ENCODE data around the gene P2RY6. TPM values are rescaled to one million over a fixed set of nuclear protein-coding genes. Genes with fewer than 3 reads are reported as not detected.

The P2RY6 gene
- total RNA-seq, 1 experiment from 2014 or later = not detected

- DNase-seq (ENCODE audit: low read depth, low spot score) = peak; percentile 48
- in situ Hi-C loops (cut with HindIII; ENCODE audit: low pct_unique_long_range_greater_than_20kb, low sequenced_read_pairs) = no loop called here
Measured at GRCh38 chr11:73249853-73250783, 22.0 kb upstream of the P2RY6 start.

GRCh38 chr11:73252577-73253191 lies 19.5 kb upstream of the P2RY6 start:
- DNase-seq (ENCODE audit: low read depth, low spot score) = peak; percentile 42
- in situ Hi-C loops (cut with HindIII; ENCODE audit: low pct_unique_long_range_greater_than_20kb, low sequenced_read_pairs) = no loop called here

GRCh38 chr11:73257342-73258103 lies 14.6 kb upstream of the P2RY6 start:
- in situ Hi-C loops (cut with HindIII; ENCODE audit: low pct_unique_long_range_greater_than_20kb, low sequenced_read_pairs) = no loop called here
- DNase-seq (ENCODE audit: low read depth, low spot score) = no peak

- DNase-seq (ENCODE audit: low read depth, low spot score) = no peak
- in situ Hi-C loops (cut with HindIII; ENCODE audit: low pct_unique_long_range_greater_than_20kb, low sequenced_read_pairs) = no loop called here
Measured at GRCh38 chr11:73258104-73259035, 13.8 kb upstream of the P2RY6 start.

GRCh38 chr11:73259406-73260126 lies 12.6 kb upstream of the P2RY6 start:
- no peak for DNase-seq (ENCODE audit: low read depth, low spot score)
- in situ Hi-C loops (cut with HindIII; ENCODE audit: low pct_unique_long_range_greater_than_20kb, low sequenced_read_pairs) = no loop called here

GRCh38 chr11:73260127-73260457 lies 12.0 kb upstream of the P2RY6 start:
- in situ Hi-C loops (cut with HindIII; ENCODE audit: low pct_unique_long_range_greater_than_20kb, low sequenced_read_pairs) = no loop called here
- no peak for DNase-seq (ENCODE audit: low read depth, low spot score)

GRCh38 chr11:73262851-73263495 lies 9.2 kb upstream of the P2RY6 start:
- in situ Hi-C loops (cut with HindIII; ENCODE audit: low pct_unique_long_range_greater_than_20kb, low sequenced_read_pairs) = no loop called here
- no peak for DNase-seq (ENCODE audit: low read depth, low spot score)

- no peak for DNase-seq (ENCODE audit: low read depth, low spot score)
- in situ Hi-C loops (cut with HindIII; ENCODE audit: low pct_unique_long_range_greater_than_20kb, low sequenced_read_pairs) = no loop called here
Measured at GRCh38 chr11:73263640-73264039, 8.5 kb upstream of the P2RY6 start.

- in situ Hi-C loops (cut with HindIII; ENCODE audit: low pct_unique_long_range_greater_than_20kb, low sequenced_read_pairs) = no loop called here
Measured at GRCh38 chr11:73265278-73265810, 6.8 kb upstream of the P2RY6 start.

GRCh38 chr11:73265853-73266645 lies 6.1 kb upstream of the P2RY6 start:
- in situ Hi-C loops (cut with HindIII; ENCODE audit: low pct_unique_long_range_greater_than_20kb, low sequenced_read_pairs) = no loop called here
- DNase-seq (ENCODE audit: low read depth, low spot score) = peak; percentile 52

More at GRCh38 chr11:73265278-73265810, 6.8 kb upstream of the P2RY6 start:
- DNase-seq (ENCODE audit: low read depth, low spot score) = no peak

- in situ Hi-C loops (cut with HindIII; ENCODE audit: low pct_unique_long_range_greater_than_20kb, low sequenced_read_pairs) = no loop called here
- DNase-seq (ENCODE audit: low read depth, low spot score) = no peak
Measured at GRCh38 chr11:73266646-73267020, 5.5 kb upstream of the P2RY6 start.

GRCh38 chr11:73267122-73267846 lies 4.9 kb upstream of the P2RY6 start:
- DNase-seq (ENCODE audit: low read depth, low spot score) = no peak
- in situ Hi-C loops (cut with HindIII; ENCODE audit: low pct_unique_long_range_greater_than_20kb, low sequenced_read_pairs) = no loop called here

GRCh38 chr11:73267906-73268540 lies 4.1 kb upstream of the P2RY6 start:
- no peak for DNase-seq (ENCODE audit: low read depth, low spot score)

GRCh38 chr11:73268671-73269271 lies 3.4 kb upstream of the P2RY6 start:
- in situ Hi-C loops (cut with HindIII; ENCODE audit: low pct_unique_long_range_greater_than_20kb, low sequenced_read_pairs) = no loop called here
- DNase-seq (ENCODE audit: low read depth, low spot score) = no peak

More at GRCh38 chr11:73267906-73268540, 4.1 kb upstream of the P2RY6 start:
- in situ Hi-C loops (cut with HindIII; ENCODE audit: low pct_unique_long_range_greater_than_20kb, low sequenced_read_pairs) = no loop called here
